Placental pericyte (primary cell): Measurements from ENCODE around the gene NT5C3B. TPM values are rescaled to one million over a fixed set of nuclear protein-coding genes. Genes with fewer than 3 reads are reported as not detected.

Source experiments
- small RNA-seq: library from RNA; depleted of rRNA; stranded (forward); fragments of <200 nt; gene quantifications from one replicate; pipeline ENCODE3, GENCODE V24; 2012; ENCODE audit warnings: low replicate concordance
- total RNA-seq: library from RNA; depleted of rRNA; stranded (reverse); fragments of >200 nt; gene quantifications from 2 replicates; pipeline ENCODE4 v1.2.3, GENCODE V29; 2012

NT5C3B gene
- total RNA-seq, result 78.0 and 79.9 TPM in 2 replicates

GRCh38 chr17:41835800-41836549 lies at the start of gene NT5C3B:
TSS of gene NT5C3B (minus strand) at chr17:41836232. CDS start at chr17:41836193, 39 bp downstream.

GRCh38 chr17:41864836-41865595 lies 29.0 kb upstream of the NT5C3B start, which contains the start of gene KLHL11:
TSS of gene KLHL11 (minus strand) at chr17:41865423. CDS start at chr17:41865370, 53 bp downstream.

GRCh38 chr17:41837761-41838538 lies 1.9 kb upstream of the NT5C3B start, which contains the start of gene KLHL10:
TSS of gene KLHL10 (plus strand) at chr17:41837825. CDS start at chr17:41837933, 108 bp downstream.

GRCh38 chr17:41812381-41813151 lies 23.5 kb downstream of the NT5C3B start, which contains the start of gene FKBP10:
TSS of gene FKBP10 (plus strand) at chr17:41813004. CDS start at chr17:41813035, 31 bp downstream.

GRCh38 chr17:41811549-41812380 lies 24.3 kb downstream of the NT5C3B start, which contains the start of gene P3H4:
TSS of gene P3H4 (minus strand) at chr17:41811949. CDS start at chr17:41811915, 34 bp downstream.

GRCh38 chr17:41786227-41787020 lies 49.6 kb downstream of the NT5C3B start, which contains the start of gene JUP:
TSS of gene JUP (minus strand) at chr17:41786711. CDS start at chr17:41771854, 14,857 bp downstream.

Small RNAs within 50 kb of the gene (small RNA-seq; reads per million reads assigned to genes)
- gene AC125257.2, result not detected

Other genes starting within 250 kb of the NT5C3B start
- 1.0 TPM in 1 of 2 replicates, not detected in the other for gene KRT14, start 249.3 kb downstream of the NT5C3B start, total RNA-seq
- gene KRT16, start 223.5 kb downstream of the NT5C3B start, total RNA-seq, result not detected in 2 replicates
- 0.66 and 5.2 TPM in 2 replicates for gene KRT17, start 211.7 kb downstream of the NT5C3B start, total RNA-seq
- 88.9 and 135 TPM in 2 replicates for gene EIF1, start 147.3 kb downstream of the NT5C3B start, total RNA-seq
- not detected in 2 replicates for gene GAST, start 123.9 kb downstream of the NT5C3B start, total RNA-seq
- gene HAP1, start 101.6 kb downstream of the NT5C3B start, total RNA-seq, result 0.14 and 0.44 TPM in 2 replicates
- 241 and 249 TPM in 2 replicates for gene JUP, start 49.5 kb downstream of the NT5C3B start, total RNA-seq
- 67.0 and 95.6 TPM in 2 replicates for gene P3H4, start 24.3 kb downstream of the NT5C3B start, total RNA-seq
- 283 and 563 TPM in 2 replicates for gene FKBP10, start 23.2 kb downstream of the NT5C3B start, total RNA-seq
- under 0.01 TPM in 1 of 2 replicates, not detected in the other for gene KLHL10, start 1.6 kb upstream of the NT5C3B start, total RNA-seq
- gene KLHL11, start 29.2 kb upstream of the NT5C3B start, total RNA-seq, result 27.4 and 44.2 TPM in 2 replicates
- 417 and 421 TPM in 2 replicates for gene ACLY, start 82.7 kb upstream of the NT5C3B start, total RNA-seq
- gene ODAD4, start 94.4 kb upstream of the NT5C3B start, total RNA-seq, result 0.57 and 1.3 TPM in 2 replicates
- gene CNP, start 130.6 kb upstream of the NT5C3B start, total RNA-seq, result 59.5 and 98.2 TPM in 2 replicates
- 80.7 and 97.4 TPM in 2 replicates for gene DNAJC7, start 181.2 kb upstream of the NT5C3B start, total RNA-seq
- 55.8 and 60.4 TPM in 2 replicates for gene NKIRAS2, start 183.9 kb upstream of the NT5C3B start, total RNA-seq
- gene C17orf113, start 214.4 kb upstream of the NT5C3B start, total RNA-seq, result under 0.01 and 0.22 TPM in 2 replicates